Sigmoid colon (tissue), 7 donors: ENCODE measurements around the gene OCIAD1. TPM values are rescaled to one million over a fixed set of nuclear protein-coding genes. Genes with fewer than 3 reads are reported as not detected.

Experiments used
- DNase-seq: peaks from one replicate; pipeline ENCODE4 v3.0.0-alpha.2; 2019
- H3K27ac ChIP-seq, 4 donors: fragments of 200-600 bp; sonication (generic); one replicate each; pipeline ENCODE4 v1.5.1; 2016 to 2019; ENCODE audit warnings: mild to moderate bottlenecking in 1 of 4
- H3K27me3 ChIP-seq, 3 donors: fragments of 200-600 bp; sonication (generic); one replicate each; pipeline ENCODE4 v1.5.1; 2019; ENCODE audit warnings: mild to moderate bottlenecking in 1 of 3
- H3K36me3 ChIP-seq, 4 donors: fragments of 200-600 bp; sonication (generic); one replicate each; pipeline ENCODE4 v1.5.1; 2016 to 2019
- H3K4me1 ChIP-seq, 4 donors: fragments of 200-600 bp; sonication (generic); one replicate each; pipeline ENCODE4 v1.5.1; 2017 to 2019
- H3K4me3 ChIP-seq, 4 donors: fragments of 200-600 bp; sonication (generic); one replicate each; pipeline ENCODE4 v1.5.1; 2017 to 2019; ENCODE audit warnings: mild to moderate bottlenecking in 2 of 4, moderate library complexity in 1 of 4
- H3K9me3 ChIP-seq, 4 donors: fragments of 200-600 bp in 3 of 4; sonication (generic) in 3 of 4; one replicate each; pipeline versions ENCODE4 v1.5.1 to v1.6.1; 2013 to 2019
- EP300 ChIP-seq, 4 donors: sonication (generic); formaldehyde crosslinking; IDR thresholded peaks; one replicate each; pipeline ENCODE4 v1.6.1; 2017; ENCODE audit warnings: antibody characterized with exemption in 4 of 4
- POLR2A ChIP-seq, 2 donors: fragments of 450-650 bp; IDR thresholded peaks; one replicate each; pipeline ENCODE4 v1.6.1; 2016; ENCODE audit warnings: antibody characterized with exemption in 2 of 2, mild to moderate bottlenecking in 2 of 2, moderate library complexity in 2 of 2
- POLR2AphosphoS5 ChIP-seq, 4 donors: sonication (generic); formaldehyde crosslinking; IDR thresholded peaks; one replicate each; pipeline ENCODE4 v1.6.1; 2017; ENCODE audit warnings: antibody characterized with exemption in 4 of 4
- WGBS, 2 donors: extraction: QIAGEN DNeasy Blood & Tissue Kit; methylation state at CpG; one replicate each; pipeline ENCODE4 v1.1.7; 2013; 5-methylcytosine and 5-hydroxymethylcytosine counted together
- intact Hi-C: fragments of 100-400 bp; cut with DNase I; formaldehyde crosslinking; loops from one replicate; pipeline ENCODE4 v1.15.1; 2023
- polyA plus RNA-seq, 3 donors: library from polyadenylated mRNA; stranded (reverse); fragments of 200-250 nt; gene quantifications; one replicate each; pipeline ENCODE4 v1.2.3, GENCODE V29; 2013
- total RNA-seq, 4 donors: library from RNA; depleted of rRNA; stranded (reverse); fragments of >200 nt; gene quantifications; one replicate each; pipeline ENCODE4 v1.1.0, GENCODE V29; 2016
- TF ChIP-seq, protein P1 (sequence below), 4 experiments: fragments of 450-650 bp in 3 of 4; fragments of 200-600 bp in 1 of 4; IDR thresholded peaks; one replicate each; pipeline ENCODE4 v1.5.1; 2016 to 2019; ENCODE audit warnings: antibody characterized with exemption in 4 of 4, mild to moderate bottlenecking in 3 of 4, moderate library complexity in 2 of 4
- donor health status: healthy with polysubstance abuse.
- donor health status: Bipolar disorder and iron deficiency.
- donor health status: healthy.

The OCIAD1 gene
- total and polyA plus RNA-seq, 7 donors: 51.7 to 133 (median 100) TPM

GRCh38 chr4:48854395-48854683 lies 23.5 kb downstream of the OCIAD1 start:
- Histone ChIP-seq H3K4me1 (no peaks in the 10 kb centered on the region), H3K4me3 (no peak overlapping the region), H3K9me3 (no peaks in the 10 kb centered on the region), H3K36me3 (peaks cover 0 to 88% (median 8%) of the 10 kb centered on the region in 4 donors), H3K27me3 (no peaks in the 10 kb centered on the region), H3K27ac (no peak overlapping the region)
- WGBS, 2 donors: 96 to 97% methylated on average over 1 of the region's 1 CpG
- intact Hi-C loops: no loop called here
- DNase-seq: no peak
- TF ChIP-seq, protein P1, sequence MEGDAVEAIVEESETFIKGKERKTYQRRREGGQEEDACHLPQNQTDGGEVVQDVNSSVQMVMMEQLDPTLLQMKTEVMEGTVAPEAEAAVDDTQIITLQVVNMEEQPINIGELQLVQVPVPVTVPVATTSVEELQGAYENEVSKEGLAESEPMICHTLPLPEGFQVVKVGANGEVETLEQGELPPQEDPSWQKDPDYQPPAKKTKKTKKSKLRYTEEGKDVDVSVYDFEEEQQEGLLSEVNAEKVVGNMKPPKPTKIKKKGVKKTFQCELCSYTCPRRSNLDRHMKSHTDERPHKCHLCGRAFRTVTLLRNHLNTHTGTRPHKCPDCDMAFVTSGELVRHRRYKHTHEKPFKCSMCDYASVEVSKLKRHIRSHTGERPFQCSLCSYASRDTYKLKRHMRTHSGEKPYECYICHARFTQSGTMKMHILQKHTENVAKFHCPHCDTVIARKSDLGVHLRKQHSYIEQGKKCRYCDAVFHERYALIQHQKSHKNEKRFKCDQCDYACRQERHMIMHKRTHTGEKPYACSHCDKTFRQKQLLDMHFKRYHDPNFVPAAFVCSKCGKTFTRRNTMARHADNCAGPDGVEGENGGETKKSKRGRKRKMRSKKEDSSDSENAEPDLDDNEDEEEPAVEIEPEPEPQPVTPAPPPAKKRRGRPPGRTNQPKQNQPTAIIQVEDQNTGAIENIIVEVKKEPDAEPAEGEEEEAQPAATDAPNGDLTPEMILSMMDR (IDR thresholded peaks at IDR 0.05): no peak
- TF ChIP-seq POLR2AphosphoS5 (IDR thresholded peaks at IDR 0.05) (no peak), EP300 (IDR thresholded peaks at IDR 0.05) (no peak), POLR2A (IDR thresholded peaks at IDR 0.05) (no peak)

- Histone ChIP-seq H3K4me1 (no peaks in the 10 kb centered on the region), H3K4me3 (no peak overlapping the region), H3K27me3 (no peaks in the 10 kb centered on the region), H3K9me3 (no peaks in the 10 kb centered on the region), H3K27ac (no peak overlapping the region), H3K36me3 (peaks cover 0 to 84% (median 8%) of the 10 kb centered on the region in 4 donors)
- TF ChIP-seq POLR2AphosphoS5 (IDR thresholded peaks at IDR 0.05) (no peak), POLR2A (IDR thresholded peaks at IDR 0.05) (no peak), EP300 (IDR thresholded peaks at IDR 0.05) (no peak)
- TF ChIP-seq, protein P1 (IDR thresholded peaks at IDR 0.05): no peak
- WGBS, 2 donors: 90 to 92% methylated on average over 2 of the region's 2 CpGs
- DNase-seq: no peak
- intact Hi-C loops: no loop called here
Observed at GRCh38 chr4:48854982-48855381, 24.1 kb downstream of the OCIAD1 start.

DNA sequence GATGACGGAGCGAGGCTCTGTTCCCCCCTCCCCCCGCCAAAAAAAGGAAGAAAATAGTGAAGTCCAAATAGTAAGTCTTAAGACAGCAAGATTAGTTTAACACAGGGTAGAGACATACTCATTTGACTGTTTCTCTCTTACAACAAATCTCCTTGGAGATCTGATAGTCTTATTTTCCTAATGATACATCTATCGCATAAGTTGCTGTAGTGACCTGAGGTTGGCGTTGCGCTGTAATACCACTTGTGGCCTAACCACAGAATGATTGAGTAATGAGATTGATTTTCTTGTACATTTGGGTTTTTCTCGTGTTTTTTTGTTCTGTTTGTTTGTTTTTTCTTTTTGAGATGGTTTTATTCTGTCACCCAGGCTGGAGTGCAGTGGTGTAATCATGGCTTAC lies 27.2 kb downstream of the OCIAD1 start:
- H3K4me3 ChIP-seq: no peak overlapping the region
- no peak for DNase-seq
- no peaks in the 10 kb centered on the region for H3K27me3 ChIP-seq
- no peak for TF ChIP-seq POLR2A (IDR thresholded peaks at IDR 0.05)
- TF ChIP-seq EP300 (IDR thresholded peaks at IDR 0.05): no peak
- TF ChIP-seq, protein P1 (IDR thresholded peaks at IDR 0.05): no peak
- TF ChIP-seq POLR2AphosphoS5 (IDR thresholded peaks at IDR 0.05): no peak
- H3K9me3 ChIP-seq: no peaks in the 10 kb centered on the region
- H3K36me3 ChIP-seq: peaks cover 0 to 76% (median 7%) of the 10 kb centered on the region in 4 donors
- H3K4me1 ChIP-seq: no peaks in the 10 kb centered on the region
- WGBS, 2 donors: 89 to 92% methylated on average over 7 of the region's 7 CpGs
- intact Hi-C loops: no loop called here
- no peak overlapping the region for H3K27ac ChIP-seq

- no peaks in the 10 kb centered on the region for H3K9me3 ChIP-seq
- no peaks in the 10 kb centered on the region for H3K4me1 ChIP-seq
- WGBS, 2 donors: 82 to 90% methylated on average over 3 of the region's 3 CpGs
- peaks cover 0 to 40% (median 4%) of the 10 kb centered on the region in 4 donors for H3K36me3 ChIP-seq
- H3K27ac ChIP-seq: no peak overlapping the region
- TF ChIP-seq POLR2A (IDR thresholded peaks at IDR 0.05) (no peak), EP300 (IDR thresholded peaks at IDR 0.05) (no peak), POLR2AphosphoS5 (IDR thresholded peaks at IDR 0.05) (no peak)
- TF ChIP-seq, protein P1 (IDR thresholded peaks at IDR 0.05): no peak
- intact Hi-C loops: no loop called here
- H3K27me3 ChIP-seq: no peaks in the 10 kb centered on the region
- DNase-seq: no peak
- no peak overlapping the region for H3K4me3 ChIP-seq
Observed at GRCh38 chr4:48862038-48862437, 31.1 kb downstream of the OCIAD1 start.

- intact Hi-C loops: no loop called here
- Histone ChIP-seq H3K36me3 (peaks cover 0 to 34% (median 4%) of the 10 kb centered on the region in 4 donors), H3K4me3 (no peak overlapping the region), H3K4me1 (no peaks in the 10 kb centered on the region), H3K27ac (no peak overlapping the region), H3K27me3 (no peaks in the 10 kb centered on the region), H3K9me3 (no peaks in the 10 kb centered on the region)
- TF ChIP-seq, protein P1 (IDR thresholded peaks at IDR 0.05): no peak
- no peak for TF ChIP-seq POLR2AphosphoS5 (IDR thresholded peaks at IDR 0.05)
- no peak for TF ChIP-seq EP300 (IDR thresholded peaks at IDR 0.05)
- TF ChIP-seq POLR2A (IDR thresholded peaks at IDR 0.05): no peak
- 60 to 85% methylated on average over 1 of the region's 1 CpG for WGBS, 2 donors
- no peak for DNase-seq
Observed at GRCh38 chr4:48862661-48863060, 31.8 kb downstream of the OCIAD1 start.
